SH-SY5Y (cell line): ENCODE results near the gene MFAP3.

Experiments
- GATA2 ChIP-seq: IDR thresholded peaks from 2 replicates; pipeline ENCODE4 v1.6.1; 2011; ENCODE audit warnings: mild to moderate bottlenecking, low read depth, low read length
- GATA3 ChIP-seq: IDR thresholded peaks from 2 replicates; pipeline ENCODE4 v1.6.1; 2011; ENCODE audit warnings: low read depth, mild to moderate bottlenecking, low read length, moderate library complexity

DNA sequence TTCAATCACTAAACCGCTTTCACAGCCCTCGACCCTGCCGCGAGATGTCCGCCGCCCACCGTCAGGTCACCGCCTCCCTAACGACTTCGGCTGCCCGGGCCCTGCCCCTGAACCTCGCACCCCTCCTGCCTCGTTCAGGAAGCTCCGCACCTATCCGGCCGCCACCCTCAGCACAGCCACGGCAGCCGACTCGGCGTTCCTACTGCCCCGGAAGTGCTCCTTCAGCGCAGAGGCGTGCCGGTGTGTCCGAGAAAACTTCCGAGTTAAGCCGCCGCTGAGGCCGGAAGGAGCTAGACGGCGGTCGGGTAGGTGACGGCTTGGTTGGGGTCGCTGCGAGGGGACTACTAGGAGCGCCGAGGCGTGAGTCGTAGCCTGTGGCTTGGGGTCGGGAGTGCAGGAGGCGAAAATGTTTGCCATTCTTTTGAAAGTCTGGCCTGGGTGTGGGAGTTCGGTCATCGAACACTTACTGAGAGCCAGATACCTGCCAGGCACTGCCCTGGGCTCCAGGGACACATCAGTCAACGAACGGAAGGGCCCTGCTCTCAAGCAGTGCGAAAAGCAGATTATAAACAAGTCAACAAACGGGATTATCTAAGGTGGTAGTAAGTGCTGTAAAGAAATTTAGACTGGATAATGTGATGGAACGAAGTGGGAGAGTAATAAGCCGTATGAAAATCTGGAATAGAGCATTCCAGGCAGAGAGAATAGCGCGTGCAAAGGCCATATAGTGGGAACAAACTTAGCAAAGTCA lies at the start of gene MFAP3, which contains the start of gene FAM114A2:
- TF ChIP-seq GATA3 (no peak), GATA2 (no peak)
